Activated CD4-positive, alpha-beta T cell treated with anti-CD3 and anti-CD28 coated beads for 36 hours (primary cell): ENCODE results near the gene CLNK. TPM values are rescaled to one million over a fixed set of nuclear protein-coding genes. Genes with fewer than 3 reads are reported as not detected.
A peak's percentile ranks its signal among the peaks of the same experiment; 100 is the strongest.

Source experiments
- ATAC-seq: fragments of 200-7000 bp; cut with Tn5 transposase; one replicate; pipeline ENCODE4 v1.10.0; 2021; ENCODE audit warnings: mild to moderate bottlenecking, moderate library complexity
- CTCF ChIA-PET: fragments of 350-600 bp; sonication (Branson Sonifier 250); formaldehyde crosslinking; loops from one replicate; lab custom pipeline; 2021; ENCODE audit warnings: antibody characterized with exemption; lab: Charles Lee
- POLR2A ChIA-PET: fragments of 350-600 bp; sonication (Branson Sonifier 250); formaldehyde crosslinking; loops from one replicate; lab custom pipeline; 2021; ENCODE audit warnings: antibody characterized with exemption, inconsistent platforms; lab: Charles Lee
- DNase-seq: peaks from one replicate; pipeline ENCODE4 v3.0.0-alpha.2; 2020
- H3K27ac Mint-ChIP-seq: one replicate; pipeline ENCODE4 v1.8.0; 2021; ENCODE audit warnings: mixed read lengths
- H3K27me3 Mint-ChIP-seq: one replicate; pipeline ENCODE4 v1.8.0; 2021; ENCODE audit warnings: mixed read lengths
- H3K36me3 Mint-ChIP-seq: one replicate; pipeline ENCODE4 v1.8.0; 2021; ENCODE audit warnings: low read depth, mixed read lengths
- H3K4me1 Mint-ChIP-seq: one replicate; pipeline ENCODE4 v1.8.0; 2021; ENCODE audit warnings: mixed read lengths
- H3K4me3 Mint-ChIP-seq: one replicate; pipeline ENCODE4 v1.8.0; 2021; ENCODE audit warnings: mild to moderate bottlenecking, moderate library complexity, mixed read lengths
- H3K9me3 Mint-ChIP-seq: one replicate; pipeline ENCODE4 v1.8.0; 2021; ENCODE audit warnings: low read depth, mixed read lengths
- intact Hi-C, 2 experiments: fragments of 100-400 bp; cut with DNase I in 1 of 2; cut with micrococcal nuclease in 1 of 2; formaldehyde crosslinking; loops; one replicate each; pipeline versions ENCODE4 v1.14.2 to v1.15.1; 2022 to 2024; cut with DNase I, micrococcal nuclease
- total RNA-seq, 2 experiments: library from RNA; stranded (reverse); gene quantifications; one replicate each; pipeline ENCODE4 v1.2.3, GENCODE V29; 2021

The CLNK gene
- total RNA-seq, 2 experiments from 2014 or later: not detected

GRCh38 chr4:10470505-10470904 lies 214.1 kb downstream of the CLNK start:
- Mint-ChIP-seq H3K4me1 (no peaks in the 10 kb centered on the region), H3K4me3 (no peak overlapping the region), H3K27ac (no peak overlapping the region), H3K27me3 (peaks cover 2% of the 10 kb centered on the region), H3K36me3 (no peaks in the 10 kb centered on the region), H3K9me3 (no peaks in the 10 kb centered on the region)
- intact Hi-C loops: no loop called here
- CTCF ChIA-PET: no interaction called here
- DNase-seq (no peak), ATAC-seq (no peak)
- POLR2A ChIA-PET: no interaction called here

- ChIA-PET POLR2A (no interaction called here), CTCF (interaction anchor here (0.7 to 1.9 kb wide), 2 partner anchors 15 to 305 kb away, joined by 3 to 6 read pairs; no protein-coding TSS in a partner anchor)
- Mint-ChIP-seq H3K27me3 (peaks cover 33% of the 10 kb centered on the region), H3K9me3 (peaks cover 6% of the 10 kb centered on the region), H3K27ac (no peak overlapping the region), H3K36me3 (peaks cover 2% of the 10 kb centered on the region), H3K4me3 (no peak overlapping the region), H3K4me1 (peaks cover 6% of the 10 kb centered on the region)
- ATAC-seq (no peak), DNase-seq (no peak)
- intact Hi-C loops: no loop called here
Measured at GRCh38 chr4:10466161-10466560, 218.4 kb downstream of the CLNK start.

- Mint-ChIP-seq H3K27me3 (peaks cover 37% of the 10 kb centered on the region), H3K4me1 (peaks cover 20% of the 10 kb centered on the region), H3K9me3 (peaks cover 8% of the 10 kb centered on the region), H3K4me3 (no peak overlapping the region), H3K27ac (no peak overlapping the region), H3K36me3 (peaks cover 5% of the 10 kb centered on the region)
- no peak for ATAC-seq
- intact Hi-C loops: loop anchor here in 1 of 2 experiments (5.0 kb wide), 1 partner anchor 74 kb away; no protein-coding TSS in a partner anchor
- DNase-seq: no peak
- CTCF ChIA-PET: interaction anchor here (0.6 to 3.6 kb wide), 3 partner anchors 75 to 759 kb away, joined by 3 to 20 read pairs (median 4); no protein-coding TSS in a partner anchor
- POLR2A ChIA-PET: no interaction called here
Measured at GRCh38 chr4:10462876-10463275, 221.7 kb downstream of the CLNK start.

GRCh38 chr4:10461850-10462400 lies 222.6 kb downstream of the CLNK start:
- intact Hi-C loops: loop anchor here (1.0 to 5.0 kb wide), 4 partner anchors 75 to 345 kb away; partner anchors contain the start of gene WDR1 (in 1 of the 2)
- Mint-ChIP-seq H3K27me3 (peaks cover 39% of the 10 kb centered on the region), H3K36me3 (peaks cover 5% of the 10 kb centered on the region), H3K27ac (no peak overlapping the region), H3K4me1 (peaks cover 23% of the 10 kb centered on the region), H3K9me3 (peaks cover 8% of the 10 kb centered on the region), H3K4me3 (peak overlapping the region; percentile 75)
- no peak for ATAC-seq
- POLR2A ChIA-PET: interaction anchor here (1.4 kb wide), 1 partner anchor 344 kb away, joined by 5 read pairs; no protein-coding TSS in a partner anchor
- CTCF ChIA-PET: interaction anchor here (0.6 to 3.6 kb wide), 17 partner anchors 11 to 1019 kb away, joined by 3 to 20 read pairs (median 4); no protein-coding TSS in a partner anchor
- DNase-seq: no peak

GRCh38 chr4:10461091-10461849 lies 223.3 kb downstream of the CLNK start:
- peak; percentile 84 for ATAC-seq
- POLR2A ChIA-PET: interaction anchor here (1.4 kb wide), 1 partner anchor 343 kb away, joined by 5 read pairs; no protein-coding TSS in a partner anchor
- DNase-seq: peak; percentile 87
- Mint-ChIP-seq H3K9me3 (peaks cover 8% of the 10 kb centered on the region), H3K27me3 (peaks cover 39% of the 10 kb centered on the region), H3K4me1 (peaks cover 25% of the 10 kb centered on the region), H3K36me3 (peaks cover 6% of the 10 kb centered on the region), H3K27ac (no peak overlapping the region), H3K4me3 (peak overlapping the region; percentile 75)
- intact Hi-C loops: loop anchor here (1.0 to 5.0 kb wide), 4 partner anchors 76 to 344 kb away; partner anchors contain the start of gene WDR1 (in 1 of the 2)
- CTCF ChIA-PET: interaction anchor here (0.6 to 3.6 kb wide), 24 partner anchors 12 to 1020 kb away, joined by 3 to 20 read pairs (median 4); no protein-coding TSS in a partner anchor

GRCh38 chr4:10460313-10461047 lies 224.1 kb downstream of the CLNK start:
- intact Hi-C loops: loop anchor here (1.0 to 5.0 kb wide), 4 partner anchors 77 to 344 kb away; partner anchors contain the start of gene WDR1 (in 1 of the 2)
- ATAC-seq (peak; percentile 52), DNase-seq (peak; percentile 76)
- H3K4me1 Mint-ChIP-seq: peaks cover 30% of the 10 kb centered on the region
- H3K27me3 Mint-ChIP-seq: peaks cover 37% of the 10 kb centered on the region
- H3K27ac Mint-ChIP-seq: no peak overlapping the region
- ChIA-PET POLR2A (interaction anchor here (0.6 to 1.4 kb wide), 2 partner anchors 342 to 455 kb away, joined by 3 to 5 read pairs; no protein-coding TSS in a partner anchor), CTCF (interaction anchor here (0.6 to 3.6 kb wide), 22 partner anchors 12 to 931 kb away, joined by 3 to 20 read pairs (median 4); no protein-coding TSS in a partner anchor)
- H3K36me3 Mint-ChIP-seq: peaks cover 9% of the 10 kb centered on the region
- peak overlapping the region; percentile 75 for H3K4me3 Mint-ChIP-seq
- peaks cover 8% of the 10 kb centered on the region for H3K9me3 Mint-ChIP-seq

GRCh38 chr4:10459305-10459704 lies 225.3 kb downstream of the CLNK start:
- ChIA-PET CTCF (no interaction called here), POLR2A (no interaction called here)
- intact Hi-C loops: loop anchor here (5.0 to 10.0 kb wide), 4 partner anchors 215 to 1025 kb away; no protein-coding TSS in a partner anchor
- Mint-ChIP-seq H3K27ac (no peak overlapping the region), H3K27me3 (peaks cover 26% of the 10 kb centered on the region), H3K36me3 (peaks cover 19% of the 10 kb centered on the region), H3K9me3 (peaks cover 6% of the 10 kb centered on the region), H3K4me3 (no peak overlapping the region), H3K4me1 (peaks cover 34% of the 10 kb centered on the region)
- ATAC-seq (no peak), DNase-seq (no peak)

- H3K27me3 Mint-ChIP-seq: peaks cover 21% of the 10 kb centered on the region
- H3K4me3 Mint-ChIP-seq: peak overlapping the region; percentile 57
- CTCF ChIA-PET: interaction anchor here (0.5 kb wide), 1 partner anchor 650 kb away, joined by 3 read pairs; no protein-coding TSS in a partner anchor
- peaks cover 34% of the 10 kb centered on the region for H3K4me1 Mint-ChIP-seq
- ATAC-seq (no peak), DNase-seq (no peak)
- H3K9me3 Mint-ChIP-seq: peaks cover 6% of the 10 kb centered on the region
- H3K36me3 Mint-ChIP-seq: peaks cover 30% of the 10 kb centered on the region
- intact Hi-C loops: loop anchor here (5.0 to 10.0 kb wide), 4 partner anchors 217 to 1027 kb away; no protein-coding TSS in a partner anchor
- POLR2A ChIA-PET: interaction anchor here (1.6 kb wide), 1 partner anchor 340 kb away, joined by 5 read pairs; no protein-coding TSS in a partner anchor
- no peak overlapping the region for H3K27ac Mint-ChIP-seq
Measured at GRCh38 chr4:10458177-10458576, 226.4 kb downstream of the CLNK start.

GRCh38 chr4:10457255-10457801 lies 227.2 kb downstream of the CLNK start, which contains the start of gene ZNF518B:
Gene ZNF518B (minus strand): TSS chr4:10457426. CDS start chr4:10446328, 11,098 bp downstream.
- H3K27ac Mint-ChIP-seq: peak within 1 kb of the TSS; percentile 90
- H3K4me3 Mint-ChIP-seq: peak within 1 kb of the TSS; percentile 83
- peaks cover 7% of the 10 kb centered on the region for H3K9me3 Mint-ChIP-seq
- peaks cover 34% of the 10 kb centered on the region for H3K4me1 Mint-ChIP-seq
- ChIA-PET POLR2A (interaction anchor here (1.6 kb wide), 1 partner anchor 339 kb away, joined by 5 read pairs; no protein-coding TSS in a partner anchor), CTCF (interaction anchor here (0.6 kb wide), 2 partner anchors 84 to 189 kb away, joined by 3 read pairs; no protein-coding TSS in a partner anchor)
- ATAC-seq (peak; percentile 68), DNase-seq (peak; percentile 87)
- peaks cover 15% of the 10 kb centered on the region for H3K27me3 Mint-ChIP-seq
- peaks cover 37% of the 10 kb centered on the region for H3K36me3 Mint-ChIP-seq
- intact Hi-C loops: loop anchor here (1.0 to 10.0 kb wide), 6 partner anchors 217 to 1027 kb away; partner anchors contain the start of gene WDR1 (in 1 of the 2)
